Kidney (tissue), 14 donors: ENCODE measurements around the gene ATP8A2. TPM values are rescaled to one million over a fixed set of nuclear protein-coding genes. Genes with fewer than 3 reads are reported as not detected.

Source experiments
- DNase-seq, 5 donors: peaks; one replicate each; pipeline ENCODE4 v3.0.0-alpha.2; 2013 to 2020
- FAIRE-seq: peaks from 2 replicates; lab custom pipeline; 2012; peaks lifted over from hg19 to GRCh38; lab: Jason Lieb, UNC
- H3K27ac ChIP-seq, 2 donors: one replicate each; pipeline ENCODE4 v1.7.0; 2013; ENCODE audit warnings: low read depth in 2 of 2, low read length in 2 of 2, inconsistent platforms in 1 of 2
- H3K27me3 ChIP-seq: one replicate; pipeline ENCODE4 v1.7.1; 2013; ENCODE audit warnings: low read length, inconsistent platforms; ENCODE audit not compliant: control insufficient read depth, insufficient read depth
- H3K36me3 ChIP-seq, 3 donors: one replicate each; pipeline versions ENCODE4 v1.7.0 to v1.7.1; 2013; ENCODE audit warnings: low read length in 3 of 3, control low read depth in 1 of 3, inconsistent platforms in 1 of 3; ENCODE audit not compliant: insufficient read depth in 3 of 3, control insufficient read depth in 2 of 3
- H3K4me1 ChIP-seq, 3 donors: one replicate each; pipeline versions ENCODE4 v1.7.0 to v1.7.1; 2013; ENCODE audit warnings: low read length in 3 of 3, inconsistent platforms in 1 of 3, low read depth in 1 of 3; ENCODE audit not compliant: control insufficient read depth in 2 of 3, insufficient read depth in 2 of 3
- H3K4me3 ChIP-seq, 3 donors: one replicate each; pipeline versions ENCODE4 v1.7.0 to v1.8.1; 2013; ENCODE audit warnings: low read length in 3 of 3, control low read depth in 1 of 3, inconsistent platforms in 1 of 3
- H3K9ac ChIP-seq, 3 donors: one replicate each; pipeline versions ENCODE4 v1.7.0 to v1.7.1; 2013; ENCODE audit warnings: low read length in 3 of 3, control low read depth in 1 of 3, inconsistent platforms in 1 of 3
- H3K9me3 ChIP-seq, 3 donors: one replicate each; pipeline versions ENCODE4 v1.7.0 to v1.7.1; 2013; ENCODE audit warnings: low read length in 3 of 3, control low read depth in 1 of 3, inconsistent platforms in 1 of 3; ENCODE audit not compliant: control insufficient read depth in 2 of 3, insufficient read depth in 1 of 3
- intact Hi-C: fragments of 100-400 bp; cut with DNase I; formaldehyde crosslinking; loops from one replicate; pipeline ENCODE4 v1.11.1; 2022
- polyA plus RNA-seq: library from polyadenylated mRNA; stranded (reverse); fragments of 350-450 nt; fragmentation: Illumina TruSeq; extraction: RNeasy Lipid Tissue Mini Kit (QIAGEN cat#74804); gene quantifications from one replicate; pipeline ENCODE4 v1.2.3, GENCODE V29; 2014; ENCODE audit warnings: low read depth, low replicate concordance; ENCODE audit not compliant: insufficient read depth
- total RNA-seq: library from RNA; stranded (reverse); fragmentation: NEBNext Ultra II Directional; extraction: Animal tissue kit (Norgen Biotek cat#: 25700); gene quantifications from one replicate; pipeline ENCODE4 v1.2.1, GENCODE V29; 2021
- TF ChIP-seq, protein P1 (sequence below): IDR thresholded peaks from 3 replicates; pipeline ENCODE4 v1.5.1; 2012; ENCODE audit warnings: mild to moderate bottlenecking, moderate library complexity, borderline replicate concordance; ENCODE audit not compliant: insufficient read depth; ENCODE audit errors: extremely low read depth
- donor health status: control.
- donor health status: control.
- donor health status: control.
- donor health status: control.
- donor health status: control.
- donor health status: DM: yes; HTN: yes; CAD: no.
- donor health status: Normal renal cell carcinoma (clear cell type).

The ATP8A2 gene
- total and polyA plus RNA-seq, 2 donors from 2014 or later = 0.50 to 0.73 TPM

DNA sequence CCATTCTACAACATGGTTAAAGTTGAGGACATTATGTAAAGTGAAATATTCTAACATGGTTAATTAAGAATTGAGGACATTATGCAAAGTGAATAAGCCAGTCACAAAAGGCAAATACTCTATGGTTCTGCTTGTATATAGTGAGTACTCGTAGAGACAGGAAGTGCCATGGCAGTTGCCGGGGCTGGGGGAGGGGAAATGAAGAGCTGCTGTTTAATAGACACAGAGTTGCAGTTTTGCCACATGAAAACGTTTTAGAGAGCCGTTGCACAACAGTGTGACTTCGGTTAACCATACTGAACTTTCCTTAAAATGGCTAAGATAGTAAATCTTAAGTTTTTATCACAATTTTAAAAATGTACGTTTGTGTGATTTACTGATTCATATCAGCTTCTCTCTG is 503.1 kb downstream of the ATP8A2 start:
- Histone ChIP-seq H3K27me3 (no peaks in the 10 kb centered on the region), H3K9me3 (no peaks in the 10 kb centered on the region), H3K4me3 (no peak overlapping the region), H3K4me1 (no peaks in the 10 kb centered on the region), H3K9ac (no peak overlapping the region), H3K27ac (no peak overlapping the region), H3K36me3 (no peaks in the 10 kb centered on the region)
- DNase-seq (no peak), FAIRE-seq (no peak)
- TF ChIP-seq, protein P1, sequence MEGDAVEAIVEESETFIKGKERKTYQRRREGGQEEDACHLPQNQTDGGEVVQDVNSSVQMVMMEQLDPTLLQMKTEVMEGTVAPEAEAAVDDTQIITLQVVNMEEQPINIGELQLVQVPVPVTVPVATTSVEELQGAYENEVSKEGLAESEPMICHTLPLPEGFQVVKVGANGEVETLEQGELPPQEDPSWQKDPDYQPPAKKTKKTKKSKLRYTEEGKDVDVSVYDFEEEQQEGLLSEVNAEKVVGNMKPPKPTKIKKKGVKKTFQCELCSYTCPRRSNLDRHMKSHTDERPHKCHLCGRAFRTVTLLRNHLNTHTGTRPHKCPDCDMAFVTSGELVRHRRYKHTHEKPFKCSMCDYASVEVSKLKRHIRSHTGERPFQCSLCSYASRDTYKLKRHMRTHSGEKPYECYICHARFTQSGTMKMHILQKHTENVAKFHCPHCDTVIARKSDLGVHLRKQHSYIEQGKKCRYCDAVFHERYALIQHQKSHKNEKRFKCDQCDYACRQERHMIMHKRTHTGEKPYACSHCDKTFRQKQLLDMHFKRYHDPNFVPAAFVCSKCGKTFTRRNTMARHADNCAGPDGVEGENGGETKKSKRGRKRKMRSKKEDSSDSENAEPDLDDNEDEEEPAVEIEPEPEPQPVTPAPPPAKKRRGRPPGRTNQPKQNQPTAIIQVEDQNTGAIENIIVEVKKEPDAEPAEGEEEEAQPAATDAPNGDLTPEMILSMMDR = no peak
- intact Hi-C loops = no loop called here

DNA sequence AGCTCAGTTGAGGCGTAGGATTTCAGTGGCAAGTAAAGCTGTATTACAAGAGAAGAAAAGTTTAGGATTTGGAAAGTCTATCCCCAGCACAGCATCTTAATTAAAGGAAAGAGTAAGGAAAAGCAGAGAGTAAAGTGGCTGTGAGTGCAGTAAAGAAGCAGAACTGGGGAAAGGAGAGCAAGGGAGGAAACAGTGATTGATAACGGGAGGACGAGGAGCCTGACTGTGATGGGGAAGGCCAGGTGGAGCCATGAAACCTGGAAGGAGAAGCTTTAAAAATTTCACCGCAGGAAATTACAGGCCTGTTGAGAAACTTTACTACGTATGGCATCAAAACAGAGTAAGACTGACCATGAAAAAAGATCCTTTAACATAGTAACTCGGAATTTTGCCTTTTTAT is 504.5 kb downstream of the ATP8A2 start:
- FAIRE-seq (no peak), DNase-seq (peak in 2 of 5 donors; percentile 48 to 51)
- Histone ChIP-seq H3K9me3 (no peaks in the 10 kb centered on the region), H3K27ac (no peak overlapping the region), H3K27me3 (no peaks in the 10 kb centered on the region), H3K9ac (no peak overlapping the region), H3K36me3 (no peaks in the 10 kb centered on the region), H3K4me1 (peaks cover 0 to 2% (median 0%) of the 10 kb centered on the region in 3 donors), H3K4me3 (no peak overlapping the region)
- TF ChIP-seq, protein P1 = no peak
- intact Hi-C loops = no loop called here

DNA sequence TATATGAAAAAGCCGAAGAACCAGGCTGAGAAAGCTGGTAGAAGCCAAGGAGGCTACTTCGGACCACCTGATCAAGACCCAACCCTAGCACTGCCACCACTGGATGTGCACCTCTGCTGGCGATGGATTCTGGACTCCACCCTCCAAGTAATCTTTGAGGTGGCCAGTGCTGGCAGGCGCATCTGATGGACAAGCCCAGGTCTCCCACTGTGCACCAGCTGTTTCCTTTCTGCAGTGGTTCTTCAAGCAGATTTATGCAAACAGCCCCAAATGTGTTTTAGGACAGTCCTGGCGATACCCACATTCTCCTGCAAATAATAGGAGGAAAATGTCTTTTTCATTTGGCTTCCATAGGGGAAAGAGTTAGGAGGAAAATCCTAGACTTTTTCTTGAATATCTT is 507.7 kb downstream of the ATP8A2 start:
- FAIRE-seq (no peak), DNase-seq (no peak)
- H3K9me3 ChIP-seq = no peaks in the 10 kb centered on the region
- H3K4me3 ChIP-seq = no peak overlapping the region
- no peaks in the 10 kb centered on the region for H3K27me3 ChIP-seq
- H3K4me1 ChIP-seq = peaks cover 0 to 10% (median 5%) of the 10 kb centered on the region in 3 donors
- H3K27ac ChIP-seq = no peak overlapping the region
- no peak overlapping the region for H3K9ac ChIP-seq
- TF ChIP-seq, protein P1 = no peak
- H3K36me3 ChIP-seq = no peaks in the 10 kb centered on the region
- intact Hi-C loops = no loop called here
